ENCODE data around the gene LRBA.

DNA sequence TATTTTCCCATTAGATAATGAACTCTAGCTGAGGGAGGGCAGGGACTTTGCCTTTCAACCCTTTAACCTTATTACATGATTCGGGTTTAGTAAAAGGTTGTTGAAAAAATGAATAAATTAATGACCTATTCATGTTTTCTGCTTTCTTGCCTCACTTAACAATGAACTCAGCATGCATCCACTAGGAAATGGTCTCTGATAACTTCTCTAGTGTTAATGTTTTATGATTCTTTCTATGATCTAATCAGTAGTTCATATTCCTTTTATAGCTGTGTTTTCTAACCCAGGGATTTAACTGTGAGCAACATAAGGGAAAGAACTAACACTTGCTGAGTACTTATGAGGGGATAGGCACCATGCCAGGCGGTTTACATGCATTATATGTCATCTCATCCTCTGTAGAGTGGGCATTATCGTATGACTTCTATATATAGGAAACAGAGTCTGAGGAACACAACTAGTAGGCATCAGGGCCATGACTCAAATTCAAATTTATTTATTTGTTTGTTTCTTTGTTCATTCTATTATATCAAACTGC lies 669.8 kb downstream of the LRBA start:
- no peak for TF ChIP-seq EZH2 (IDR thresholded peaks at IDR 0.05; ENCODE audit: low read depth)
- TF ChIP-seq, protein P1, sequence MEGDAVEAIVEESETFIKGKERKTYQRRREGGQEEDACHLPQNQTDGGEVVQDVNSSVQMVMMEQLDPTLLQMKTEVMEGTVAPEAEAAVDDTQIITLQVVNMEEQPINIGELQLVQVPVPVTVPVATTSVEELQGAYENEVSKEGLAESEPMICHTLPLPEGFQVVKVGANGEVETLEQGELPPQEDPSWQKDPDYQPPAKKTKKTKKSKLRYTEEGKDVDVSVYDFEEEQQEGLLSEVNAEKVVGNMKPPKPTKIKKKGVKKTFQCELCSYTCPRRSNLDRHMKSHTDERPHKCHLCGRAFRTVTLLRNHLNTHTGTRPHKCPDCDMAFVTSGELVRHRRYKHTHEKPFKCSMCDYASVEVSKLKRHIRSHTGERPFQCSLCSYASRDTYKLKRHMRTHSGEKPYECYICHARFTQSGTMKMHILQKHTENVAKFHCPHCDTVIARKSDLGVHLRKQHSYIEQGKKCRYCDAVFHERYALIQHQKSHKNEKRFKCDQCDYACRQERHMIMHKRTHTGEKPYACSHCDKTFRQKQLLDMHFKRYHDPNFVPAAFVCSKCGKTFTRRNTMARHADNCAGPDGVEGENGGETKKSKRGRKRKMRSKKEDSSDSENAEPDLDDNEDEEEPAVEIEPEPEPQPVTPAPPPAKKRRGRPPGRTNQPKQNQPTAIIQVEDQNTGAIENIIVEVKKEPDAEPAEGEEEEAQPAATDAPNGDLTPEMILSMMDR (conservative IDR thresholded peaks at IDR 0.05): no peak

Measured in PC-9 (cell line).